GM23338 (cell line): ENCODE measurements around the gene CDH4. TPM values are rescaled to one million over a fixed set of nuclear protein-coding genes. Genes with fewer than 3 reads are reported as not detected.

ENCODE experiments used
- ATAC-seq: fragments of 200-7000 bp; cut with Tn5 transposase; 3 replicates; pipeline ENCODE4 v1.9.1; 2020
- DNase-seq: peaks from one replicate; pipeline ENCODE4 v3.0.0-alpha.2; 2015; ENCODE audit warnings: low spot score
- H2AFZ ChIP-seq: fragments of 200-600 bp; sonication (generic); 2 replicates; pipeline ENCODE4 v1.8.0; 2016; ENCODE audit warnings: antibody characterized with exemption, mild to moderate bottlenecking, moderate library complexity
- H3F3A ChIP-seq: fragments of 200-600 bp; sonication (generic); replicated peaks from 2 replicates; pipeline ENCODE4 v1.8.0; 2017; ENCODE audit warnings: antibody characterized with exemption, mixed run types, low read depth
- H3K27ac ChIP-seq: fragments of 200-600 bp; sonication (generic); 2 replicates; pipeline ENCODE4 v1.6.1; 2016; ENCODE audit warnings: low read depth
- H3K27me3 ChIP-seq: fragments of 200-600 bp; sonication (generic); 2 replicates; pipeline ENCODE4 v1.8.0; 2016; ENCODE audit warnings: mild to moderate bottlenecking, mixed run types, moderate library complexity; ENCODE audit not compliant: insufficient read depth
- H3K36me3 ChIP-seq: fragments of 200-600 bp; sonication (generic); 2 replicates; pipeline ENCODE4 v1.8.0; 2016; ENCODE audit warnings: mild to moderate bottlenecking; ENCODE audit not compliant: insufficient read depth
- H3K4me1 ChIP-seq: fragments of 200-600 bp; sonication (generic); 2 replicates; pipeline ENCODE4 v1.8.0; 2016; ENCODE audit warnings: mild to moderate bottlenecking, moderate library complexity; ENCODE audit not compliant: insufficient read depth
- H3K4me2 ChIP-seq: fragments of 200-600 bp; sonication (generic); 2 replicates; pipeline ENCODE4 v1.7.1; 2017; ENCODE audit warnings: mixed run types
- H3K4me3 ChIP-seq: fragments of 200-600 bp; sonication (generic); 2 replicates; pipeline ENCODE4 v1.6.1; 2016; ENCODE audit warnings: mixed run types
- H3K79me2 ChIP-seq: fragments of 200-600 bp; sonication (generic); replicated peaks from 2 replicates; pipeline ENCODE4 v1.8.0; 2017; ENCODE audit warnings: mild to moderate bottlenecking; ENCODE audit not compliant: insufficient read depth
- H3K9me2 ChIP-seq: fragments of 200-600 bp; sonication (generic); 2 replicates; pipeline ENCODE4 v1.8.0; 2017; ENCODE audit not compliant: insufficient read depth
- H4K20me1 ChIP-seq: fragments of 200-600 bp; sonication (generic); replicated peaks from 2 replicates; pipeline ENCODE4 v1.8.0; 2017; ENCODE audit warnings: mild to moderate bottlenecking; ENCODE audit not compliant: insufficient read depth
- H3K27ac Mint-ChIP-seq: 2 replicates; pipeline ENCODE4 v1.8.0; 2020; ENCODE audit warnings: inconsistent platforms, mild to moderate bottlenecking, moderate library complexity, mixed read lengths
- H3K27me3 Mint-ChIP-seq: 3 replicates; pipeline ENCODE4 v1.8.0; 2022; ENCODE audit warnings: low read depth, mild to moderate bottlenecking, moderate library complexity, mixed read lengths, inconsistent platforms; ENCODE audit not compliant: insufficient read depth, poor library complexity
- H3K36me3 Mint-ChIP-seq: 3 replicates; pipeline ENCODE4 v1.8.0; 2021; ENCODE audit warnings: low read depth, mild to moderate bottlenecking, inconsistent platforms, moderate library complexity, mixed read lengths
- H3K4me1 Mint-ChIP-seq: 3 replicates; pipeline ENCODE4 v1.8.0; 2020; ENCODE audit warnings: mild to moderate bottlenecking, inconsistent platforms, mixed read lengths
- H3K4me3 Mint-ChIP-seq: 3 replicates; pipeline ENCODE4 v1.8.0; 2021; ENCODE audit warnings: moderate library complexity, mild to moderate bottlenecking, inconsistent platforms, mixed read lengths
- H3K9me3 Mint-ChIP-seq: 3 replicates; pipeline ENCODE4 v1.8.0; 2020; ENCODE audit warnings: moderate library complexity, mild to moderate bottlenecking, inconsistent platforms, mixed read lengths
- CTCF ChIP-seq, 2 experiments: fragments of 200-600 bp in 1 of 2; sonication (generic) in 1 of 2; conservative IDR thresholded peaks; 2 replicates each; pipeline versions ENCODE4 v1.5.1 to v1.6.1; 2016 to 2017; ENCODE audit warnings: antibody characterized with exemption in 2 of 2, low read depth in 2 of 2, mild to moderate bottlenecking in 2 of 2, moderate library complexity in 1 of 2
- ETS1 ChIP-seq: IDR thresholded peaks from 2 replicates; pipeline ENCODE4 v1.6.1; 2016; ENCODE audit warnings: antibody characterized with exemption
- EZH2 ChIP-seq: fragments of 200-600 bp; sonication (generic); IDR thresholded peaks from one replicate; pipeline ENCODE4 v1.8.0; 2017; ENCODE audit warnings: antibody characterized with exemption, mild to moderate bottlenecking, low read depth; ENCODE audit not compliant: unreplicated experiment
- EZH2phosphoT487 ChIP-seq: fragments of 200-600 bp; sonication (generic); IDR thresholded peaks from one replicate; pipeline ENCODE4 v1.8.1; 2018; ENCODE audit warnings: antibody characterized with exemption; ENCODE audit not compliant: unreplicated experiment
- JUNB ChIP-seq: IDR thresholded peaks from one replicate; pipeline ENCODE4 v1.6.1; 2016; ENCODE audit warnings: antibody characterized with exemption; ENCODE audit not compliant: unreplicated experiment
- ZNF114 ChIP-seq: fragments of 250-450 bp; sonication (Bioruptor Pico); IDR thresholded peaks from 2 replicates; pipeline ENCODE4 v1.5.0; 2020; ENCODE audit warnings: mild to moderate bottlenecking, moderate library complexity
- ZNF331 ChIP-seq: fragments of 250-450 bp; sonication (Bioruptor Pico); IDR thresholded peaks from 2 replicates; pipeline ENCODE4 v1.5.0; 2020; ENCODE audit warnings: low read depth, mild to moderate bottlenecking, moderate library complexity
- ZNF462 ChIP-seq: fragments of 250-450 bp; sonication (Bioruptor Pico); IDR thresholded peaks from 2 replicates; pipeline ENCODE4 v1.5.0; 2020; ENCODE audit warnings: mild to moderate bottlenecking, moderate library complexity
- polyA plus RNA-seq: library from polyadenylated mRNA; unstranded; fragments of >200 nt; fragmentation: Nextera tagmentation; extraction: Ambion mirVana; gene quantifications from 2 replicates; pipeline ENCODE4 v1.2.1, GENCODE V29; 2016
- total RNA-seq: library from RNA; depleted of rRNA; stranded (reverse); fragments of >200 nt; shearing (Covaris generic); gene quantifications from 2 replicates; pipeline ENCODE4 v1.2.3, GENCODE V29; 2014

Gene CDH4
- total and polyA plus RNA-seq, 2 experiments from 2014 or later, result 1.2 to 4.2 TPM

- peaks cover 57% of the 10 kb centered on the region for H3K4me1 ChIP-seq
- peak overlapping the region; percentile 100 for H3K27ac ChIP-seq
- H3F3A ChIP-seq, result peaks cover 16% of the 10 kb centered on the region; the same call in 1 of the 2 replicates
- Mint-ChIP-seq H3K27me3 (peaks cover 16% of the 10 kb centered on the region), H3K4me1 (peaks cover 63% of the 10 kb centered on the region), H3K36me3 (peaks cover 18% of the 10 kb centered on the region; the same call in 2 of the 3 replicates), H3K27ac (peak overlapping the region; percentile 99), H3K9me3 (peaks cover 18% of the 10 kb centered on the region; the same call in 2 of the 3 replicates), H3K4me3 (no peak overlapping the region; the same call in 2 of the 3 replicates)
- no peaks in the 10 kb centered on the region for H3K36me3 ChIP-seq
- ATAC-seq, result no peak
- peak overlapping the region; percentile 60; the same call in 1 of the 2 replicates for H3K4me2 ChIP-seq
- H3K79me2 ChIP-seq, result no peaks in the 10 kb centered on the region
- no peaks in the 10 kb centered on the region for H3K27me3 ChIP-seq
- no peak for DNase-seq
- H3K9me2 ChIP-seq, result peaks cover 5% of the 10 kb centered on the region; the same call in 1 of the 2 replicates
- no peak overlapping the region for H3K4me3 ChIP-seq
- TF ChIP-seq EZH2phosphoT487 (no peak), JUNB (no peak), EZH2 (no peak)
- H2AFZ ChIP-seq, result no peak overlapping the region
- no peaks in the 10 kb centered on the region for H4K20me1 ChIP-seq
Measured at GRCh38 chr20:61438285-61438684, 186.2 kb downstream of the CDH4 start.

- H3K9me2 ChIP-seq, result peaks cover 5% of the 10 kb centered on the region; the same call in 1 of the 2 replicates
- Mint-ChIP-seq H3K9me3 (peaks cover 12% of the 10 kb centered on the region; the same call in 2 of the 3 replicates), H3K4me3 (no peak overlapping the region), H3K4me1 (peaks cover 53% of the 10 kb centered on the region), H3K36me3 (peaks cover 11% of the 10 kb centered on the region; the same call in 2 of the 3 replicates), H3K27me3 (peaks cover 15% of the 10 kb centered on the region), H3K27ac (no peak overlapping the region)
- H3F3A ChIP-seq, result peaks cover 19% of the 10 kb centered on the region
- no peak for TF ChIP-seq ZNF331
- no peak for TF ChIP-seq CTCF (conservative IDR thresholded peaks at IDR 0.05; ENCODE audit: low read depth in 2 of 2)
- TF ChIP-seq ZNF114 (CRISPR knock-in tag), result no peak
- TF ChIP-seq ZNF462 (CRISPR knock-in tag), result no peak
- no peak for TF ChIP-seq ETS1
- TF ChIP-seq EZH2, result no peak
- TF ChIP-seq JUNB, result no peak
- peaks cover 52% of the 10 kb centered on the region for H3K4me1 ChIP-seq
- no peak overlapping the region for H2AFZ ChIP-seq
- H4K20me1 ChIP-seq, result no peaks in the 10 kb centered on the region
- no peak for ATAC-seq
- no peaks in the 10 kb centered on the region for H3K36me3 ChIP-seq
- H3K79me2 ChIP-seq, result no peaks in the 10 kb centered on the region
- H3K27me3 ChIP-seq, result no peaks in the 10 kb centered on the region
- no peak overlapping the region for H3K4me2 ChIP-seq
- no peak for DNase-seq
- no peak overlapping the region for H3K27ac ChIP-seq
- no peak overlapping the region for H3K4me3 ChIP-seq
Measured at GRCh38 chr20:61439251-61439650, 187.2 kb downstream of the CDH4 start.
